Body of pancreas (tissue), 4 donors: ENCODE measurements around the gene KATNB1. TPM values are rescaled to one million over a fixed set of nuclear protein-coding genes. Genes with fewer than 3 reads are reported as not detected.

Experiments used
- ATAC-seq: fragments of 150-250 bp; one replicate; pipeline ENCODE4 v1.9.1; 2016
- DNase-seq, 4 donors: peaks; one replicate each; pipeline ENCODE4 v3.0.0-alpha.2; 2019
- H3K27ac ChIP-seq, 4 donors: fragments of 200-600 bp; sonication (generic); 1 replicate in 3 of 4; 2 replicates in 1 of 4; pipeline versions ENCODE4 v1.5.1 to v1.6.1; 2016 to 2019; ENCODE audit warnings: mild to moderate bottlenecking in 1 of 4, mixed read lengths in 1 of 4, moderate library complexity in 1 of 4
- H3K27me3 ChIP-seq, 2 donors: fragments of 200-600 bp; sonication (generic); one replicate each; pipeline ENCODE4 v1.6.0; 2016; ENCODE audit warnings: mild to moderate bottlenecking in 1 of 2
- H3K36me3 ChIP-seq, 2 donors: fragments of 200-600 bp; sonication (generic); replicated peaks in 1 of 2; 2 replicates each; pipeline ENCODE4 v1.5.1; 2016; ENCODE audit warnings: low read depth in 2 of 2; ENCODE audit not compliant: insufficient read depth in 1 of 2
- H3K4me1 ChIP-seq: fragments of 200-600 bp; sonication (generic); one replicate; pipeline ENCODE4 v1.6.0; 2016
- H3K4me3 ChIP-seq, 2 donors: fragments of 200-600 bp; sonication (generic); 1 replicate in 1 of 2; 2 replicates in 1 of 2; pipeline ENCODE4 v1.5.1; 2016 to 2019
- H3K9me3 ChIP-seq, 3 donors: fragments of 200-600 bp; sonication (generic); 1 replicate in 2 of 3; 2 replicates in 1 of 3; pipeline ENCODE4 v1.5.1; 2016
- CTCF ChIP-seq, 7 experiments: fragments of 450-650 bp in 4 of 7; fragments of 200-600 bp in 3 of 7; sonication (generic) in 3 of 7; IDR thresholded peaks; one replicate each; pipeline ENCODE4 v1.5.1; 2016 to 2019; ENCODE audit warnings: antibody characterized with exemption in 7 of 7
- POLR2A ChIP-seq, 3 donors: fragments of 450-650 bp; IDR thresholded peaks; one replicate each; pipeline ENCODE4 v1.6.1; 2016; ENCODE audit warnings: antibody characterized with exemption in 3 of 3, mild to moderate bottlenecking in 2 of 3
- WGBS, 2 donors: methylation state at CpG; one replicate each; pipeline ENCODE4 v1.1.5; 2017; 5-methylcytosine and 5-hydroxymethylcytosine counted together
- intact Hi-C: fragments of 100-400 bp; cut with DNase I; formaldehyde crosslinking; loops from one replicate; pipeline ENCODE4 v1.15.1; 2023
- total RNA-seq, 2 donors: library from RNA; depleted of rRNA; stranded (reverse); fragments of >200 nt; gene quantifications; one replicate each; pipeline ENCODE4 v1.1.0, GENCODE V29; 2016

KATNB1 gene
- total RNA-seq, 2 donors from 2014 or later, result 13.7 to 14.2 TPM

DNA sequence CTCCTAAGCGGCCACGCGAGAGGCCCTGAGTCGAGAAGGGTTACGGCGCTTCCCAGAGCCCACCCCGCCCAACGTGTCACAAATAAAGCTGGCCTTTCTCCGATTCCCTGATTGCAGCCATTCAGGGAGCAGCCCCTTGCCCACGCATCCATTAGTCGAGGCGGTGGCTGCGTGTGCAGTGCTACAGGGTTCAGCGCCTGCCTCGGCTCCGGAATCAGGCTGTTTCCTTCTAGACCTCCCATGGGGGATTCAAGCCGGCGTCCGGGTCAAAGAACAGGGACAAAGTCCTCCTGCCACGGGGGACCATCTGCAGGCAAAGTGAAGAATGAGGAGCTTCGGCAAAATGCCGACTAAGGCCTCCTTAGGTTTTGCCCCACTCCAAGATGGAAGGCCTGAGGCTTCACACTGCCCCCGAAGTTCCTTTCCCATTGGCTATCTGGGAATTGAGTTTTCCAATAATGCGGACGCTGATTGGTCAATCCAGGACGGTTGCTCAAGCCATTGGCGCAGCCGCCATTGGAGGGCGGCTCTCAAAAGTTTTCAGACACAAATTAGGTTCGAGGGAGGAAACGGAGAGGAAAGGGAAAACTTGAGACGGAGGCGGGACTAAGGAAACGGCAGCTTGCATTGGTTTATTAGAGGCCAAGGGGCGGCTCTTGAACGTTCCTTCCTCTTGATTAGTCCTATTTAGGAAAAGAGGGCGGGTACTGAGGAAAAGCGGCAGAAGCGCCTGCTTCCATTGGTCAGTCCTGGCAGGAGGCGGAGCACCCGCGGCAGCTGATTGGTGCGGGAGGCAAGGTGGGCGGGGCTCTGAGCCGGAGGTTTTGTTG is 430 bp upstream of the KATNB1 start:
- ATAC-seq, result peak; percentile 93

GRCh38 chr16:57736419-57737351 is 1.1 kb downstream of the KATNB1 start:
- ATAC-seq, result no peak
- intact Hi-C loops, result no loop called here
- H3K27ac ChIP-seq, result peak overlapping the region; percentile 27 to 82 (median 72)

More for the DNA sequence above, 430 bp upstream of the KATNB1 start:
- TF ChIP-seq CTCF (IDR thresholded peaks at IDR 0.05) (no peak), POLR2A (IDR thresholded peaks at IDR 0.05) (peak in 2 of 3 donors; percentile 65 to 68)
- Histone ChIP-seq H3K4me1 (peaks cover 21% of the 10 kb centered on the region), H3K9me3 (no peaks in the 10 kb centered on the region), H3K27ac (peak overlapping the region; percentile 83 to 91 (median 88)), H3K36me3 (no peaks in the 10 kb centered on the region), H3K27me3 (no peaks in the 10 kb centered on the region), H3K4me3 (peak overlapping the region; percentile 96 to 100)
- intact Hi-C loops, result no loop called here
- DNase-seq, result peak; percentile 97 to 100 (median 98)
- WGBS, 2 donors, result 0 to 1% methylated on average over 36 to 45 of the region's 45 CpGs

GRCh38 chr16:57738844-57739243 is 3.3 kb downstream of the KATNB1 start:
- Histone ChIP-seq H3K27ac (no peak overlapping the region), H3K4me1 (peaks cover 21% of the 10 kb centered on the region), H3K36me3 (no peaks in the 10 kb centered on the region), H3K4me3 (no peak overlapping the region), H3K9me3 (no peaks in the 10 kb centered on the region), H3K27me3 (no peaks in the 10 kb centered on the region)
- TF ChIP-seq CTCF (IDR thresholded peaks at IDR 0.05) (no peak), POLR2A (IDR thresholded peaks at IDR 0.05) (no peak)
- intact Hi-C loops, result no loop called here
- no peak for ATAC-seq
- 92 to 100% methylated on average over 6 to 7 of the region's 7 CpGs for WGBS, 2 donors
- DNase-seq, result no peak

More at GRCh38 chr16:57736419-57737351, 1.1 kb downstream of the KATNB1 start:
- H3K27me3 ChIP-seq, result no peaks in the 10 kb centered on the region
- peak overlapping the region; percentile 96 to 100 for H3K4me3 ChIP-seq
- TF ChIP-seq POLR2A (IDR thresholded peaks at IDR 0.05) (no peak), CTCF (IDR thresholded peaks at IDR 0.05) (peak in 2 of 7 experiments; percentile 26 to 37)
- peaks cover 21% of the 10 kb centered on the region for H3K4me1 ChIP-seq
- H3K36me3 ChIP-seq, result no peaks in the 10 kb centered on the region
- peak in 3 of 4 donors; percentile 51 to 54 (median 53) for DNase-seq
- H3K9me3 ChIP-seq, result no peaks in the 10 kb centered on the region
- 13 to 24% methylated on average over 9 to 23 of the region's 23 CpGs for WGBS, 2 donors

- Histone ChIP-seq H3K4me3 (no peak overlapping the region), H3K27ac (no peak overlapping the region), H3K4me1 (peaks cover 15% of the 10 kb centered on the region), H3K36me3 (no peaks in the 10 kb centered on the region), H3K9me3 (no peaks in the 10 kb centered on the region), H3K27me3 (no peaks in the 10 kb centered on the region)
- 87 to 92% methylated on average over 8 to 16 of the region's 18 CpGs for WGBS, 2 donors
- DNase-seq (no peak), ATAC-seq (no peak)
- intact Hi-C loops, result no loop called here
- TF ChIP-seq CTCF (IDR thresholded peaks at IDR 0.05) (no peak), POLR2A (IDR thresholded peaks at IDR 0.05) (no peak)
Measured at GRCh38 chr16:57739756-57740422, 4.3 kb downstream of the KATNB1 start.
